Ascending aorta (tissue), 2 donors: ENCODE data around the gene MMP23B. TPM values are rescaled to one million over a fixed set of nuclear protein-coding genes. Genes with fewer than 3 reads are reported as not detected.
"Not testable (repeated sequence)": the region's sequence is repeated elsewhere in the genome, so short reads cannot be mapped to it uniquely, and the experiment has no call there.

Experiments used
- DNase-seq, 2 donors: peaks; one replicate each; pipeline ENCODE4 v3.0.0-alpha.2; 2019; ENCODE audit warnings: low spot score in 2 of 2
- H3K27ac ChIP-seq, 2 donors: fragments of 200-600 bp; sonication (generic); one replicate each; pipeline ENCODE4 v1.5.1; 2016 to 2017; ENCODE audit warnings: mild to moderate bottlenecking in 1 of 2
- H3K27me3 ChIP-seq: fragments of 200-600 bp; sonication (generic); one replicate; pipeline ENCODE4 v1.5.1; 2017
- H3K36me3 ChIP-seq, 2 donors: fragments of 200-600 bp; sonication (generic); one replicate each; pipeline ENCODE4 v1.5.1; 2016
- H3K4me1 ChIP-seq, 2 donors: fragments of 200-600 bp; sonication (generic); one replicate each; pipeline ENCODE4 v1.5.1; 2016 to 2017; ENCODE audit warnings: mild to moderate bottlenecking in 1 of 2
- H3K4me3 ChIP-seq, 2 donors: fragments of 200-600 bp; sonication (generic); one replicate each; pipeline ENCODE4 v1.5.1; 2016 to 2017; ENCODE audit warnings: mild to moderate bottlenecking in 1 of 2
- H3K9me3 ChIP-seq, 2 donors: fragments of 200-600 bp; sonication (generic); one replicate each; pipeline ENCODE4 v1.5.1; 2016
- intact Hi-C: fragments of 100-400 bp; cut with DNase I; formaldehyde crosslinking; loops from one replicate; pipeline ENCODE4 v1.15.1; 2023
- total RNA-seq: library from RNA; depleted of rRNA; stranded (reverse); fragments of >200 nt; gene quantifications from one replicate; pipeline ENCODE4 v1.1.0, GENCODE V29; 2016
- TF ChIP-seq, protein P1 (sequence below), 3 experiments: fragments of 200-600 bp in 2 of 3; fragments of 450-650 bp in 1 of 3; sonication (generic) in 2 of 3; IDR thresholded peaks; one replicate each; pipeline ENCODE4 v1.5.1; 2016 to 2019; ENCODE audit warnings: antibody characterized with exemption in 3 of 3, mild to moderate bottlenecking in 1 of 3, moderate library complexity in 1 of 3

Gene MMP23B
- total RNA-seq, 1 donor from 2014 or later = 71.3 TPM

DNA sequence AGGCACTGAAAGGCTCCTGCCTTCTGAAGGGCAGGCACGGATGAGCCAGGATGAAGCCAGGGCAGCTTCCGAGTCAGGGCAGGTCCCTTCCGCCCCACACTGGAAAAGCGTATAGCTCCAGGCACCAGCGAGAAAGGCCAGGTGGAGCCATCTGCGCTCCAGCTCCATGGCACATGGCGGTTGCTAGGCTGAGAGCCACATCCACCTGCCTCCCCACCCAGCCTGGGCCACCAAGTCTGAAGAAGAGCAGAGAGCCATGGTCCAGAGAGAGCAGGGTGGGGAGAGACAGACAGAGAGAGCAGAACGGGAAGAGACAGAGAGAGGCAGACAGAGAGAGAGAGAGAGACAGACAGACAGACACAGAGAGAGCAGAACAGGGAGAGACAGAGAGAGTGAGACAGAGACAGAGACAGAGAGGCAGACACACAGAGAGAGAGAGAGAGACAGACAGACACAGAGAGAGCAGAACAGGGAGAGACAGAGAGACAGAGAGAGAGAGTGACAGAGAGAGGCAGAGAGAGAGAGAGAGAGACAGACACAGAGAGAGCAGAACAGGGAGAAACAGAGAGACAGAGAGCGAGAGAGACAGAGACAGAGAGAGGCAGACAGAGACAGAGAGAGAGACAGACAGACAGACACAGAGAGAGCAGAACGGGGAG lies 37.2 kb upstream of the MMP23B start:
- H3K36me3 ChIP-seq = no peaks in the 10 kb centered on the region
- TF ChIP-seq, protein P1, sequence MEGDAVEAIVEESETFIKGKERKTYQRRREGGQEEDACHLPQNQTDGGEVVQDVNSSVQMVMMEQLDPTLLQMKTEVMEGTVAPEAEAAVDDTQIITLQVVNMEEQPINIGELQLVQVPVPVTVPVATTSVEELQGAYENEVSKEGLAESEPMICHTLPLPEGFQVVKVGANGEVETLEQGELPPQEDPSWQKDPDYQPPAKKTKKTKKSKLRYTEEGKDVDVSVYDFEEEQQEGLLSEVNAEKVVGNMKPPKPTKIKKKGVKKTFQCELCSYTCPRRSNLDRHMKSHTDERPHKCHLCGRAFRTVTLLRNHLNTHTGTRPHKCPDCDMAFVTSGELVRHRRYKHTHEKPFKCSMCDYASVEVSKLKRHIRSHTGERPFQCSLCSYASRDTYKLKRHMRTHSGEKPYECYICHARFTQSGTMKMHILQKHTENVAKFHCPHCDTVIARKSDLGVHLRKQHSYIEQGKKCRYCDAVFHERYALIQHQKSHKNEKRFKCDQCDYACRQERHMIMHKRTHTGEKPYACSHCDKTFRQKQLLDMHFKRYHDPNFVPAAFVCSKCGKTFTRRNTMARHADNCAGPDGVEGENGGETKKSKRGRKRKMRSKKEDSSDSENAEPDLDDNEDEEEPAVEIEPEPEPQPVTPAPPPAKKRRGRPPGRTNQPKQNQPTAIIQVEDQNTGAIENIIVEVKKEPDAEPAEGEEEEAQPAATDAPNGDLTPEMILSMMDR (IDR thresholded peaks at IDR 0.05) = no peak
- H3K27ac ChIP-seq = no peak overlapping the region
- no peaks in the 10 kb centered on the region for H3K4me1 ChIP-seq
- no peaks in the 10 kb centered on the region for H3K9me3 ChIP-seq
- intact Hi-C loops = no loop called here
- H3K27me3 ChIP-seq = no peaks in the 10 kb centered on the region
- no peak overlapping the region for H3K4me3 ChIP-seq
- no peak for DNase-seq

DNA sequence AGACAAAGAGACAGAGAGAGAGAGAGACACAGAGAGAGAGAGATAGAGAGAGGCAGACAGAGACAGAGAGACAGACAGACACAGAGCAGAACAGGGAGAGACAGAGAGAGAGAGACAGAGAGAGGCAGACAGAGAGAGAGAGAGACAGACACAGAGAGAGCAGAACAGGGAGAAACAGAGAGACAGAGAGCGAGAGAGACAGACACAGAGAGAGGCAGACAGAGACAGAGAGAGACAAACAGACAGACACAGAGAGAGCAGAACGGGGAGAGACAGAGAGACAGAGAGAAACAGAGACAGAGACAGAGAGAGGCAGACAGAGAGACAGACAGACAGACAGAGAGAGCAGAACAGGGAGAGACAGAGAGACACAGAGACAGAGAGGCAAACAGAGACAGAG lies 36.6 kb upstream of the MMP23B start:
- intact Hi-C loops, DNase-seq: not testable (repeated sequence)

DNA sequence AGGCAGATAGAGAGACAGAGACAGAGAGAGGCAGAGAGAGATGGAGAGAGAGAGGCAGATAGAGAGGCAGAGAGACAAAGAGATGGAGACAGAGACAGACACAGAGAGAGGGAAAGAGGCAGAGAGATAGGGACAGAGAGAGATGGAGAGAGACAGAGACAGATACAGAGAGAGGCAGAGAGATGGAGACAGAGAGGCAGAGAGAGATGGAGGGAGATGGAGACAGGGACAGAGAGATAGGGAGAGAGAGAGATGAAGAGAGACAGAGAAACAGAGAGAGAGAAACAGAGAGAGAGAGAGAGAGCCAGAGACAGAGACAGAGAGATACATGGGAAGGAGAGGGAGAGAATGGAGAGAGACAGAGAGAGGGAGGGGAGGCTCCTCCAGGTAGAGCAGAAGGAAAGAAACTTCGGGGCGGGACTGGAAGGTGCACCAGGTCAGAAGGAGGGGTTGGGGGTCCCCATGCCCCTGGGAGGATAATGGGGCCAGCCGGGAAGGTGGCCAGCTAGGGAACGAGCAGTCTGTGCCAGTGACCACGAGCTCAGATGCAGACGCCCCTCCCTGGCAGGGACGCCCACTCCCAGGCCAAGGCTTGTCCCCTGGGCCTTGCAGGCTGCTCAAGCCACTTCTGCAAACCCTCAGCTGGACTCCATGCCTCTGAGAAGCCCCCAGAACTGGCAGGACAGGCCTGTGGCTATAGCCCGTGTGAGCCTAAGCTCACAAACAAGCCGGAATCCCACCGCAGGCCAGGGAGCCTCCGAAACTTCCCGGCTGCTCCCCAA lies 35.3 kb upstream of the MMP23B start:
- peaks cover 6% of the 10 kb centered on the region for H3K27me3 ChIP-seq
- DNase-seq = no peak
- no peaks in the 10 kb centered on the region for H3K36me3 ChIP-seq
- H3K4me3 ChIP-seq = no peak overlapping the region
- no peaks in the 10 kb centered on the region for H3K9me3 ChIP-seq
- H3K4me1 ChIP-seq = peaks cover 4 to 5% of the 10 kb centered on the region in 2 donors
- intact Hi-C loops = no loop called here
- TF ChIP-seq, protein P1 (IDR thresholded peaks at IDR 0.05) = no peak
- no peak overlapping the region for H3K27ac ChIP-seq

More for the DNA sequence above, 36.6 kb upstream of the MMP23B start:
- H3K9me3 ChIP-seq, H3K4me1 ChIP-seq, H3K36me3 ChIP-seq, H3K27ac ChIP-seq, H3K27me3 ChIP-seq, H3K4me3 ChIP-seq: not testable (repeated sequence)

DNA sequence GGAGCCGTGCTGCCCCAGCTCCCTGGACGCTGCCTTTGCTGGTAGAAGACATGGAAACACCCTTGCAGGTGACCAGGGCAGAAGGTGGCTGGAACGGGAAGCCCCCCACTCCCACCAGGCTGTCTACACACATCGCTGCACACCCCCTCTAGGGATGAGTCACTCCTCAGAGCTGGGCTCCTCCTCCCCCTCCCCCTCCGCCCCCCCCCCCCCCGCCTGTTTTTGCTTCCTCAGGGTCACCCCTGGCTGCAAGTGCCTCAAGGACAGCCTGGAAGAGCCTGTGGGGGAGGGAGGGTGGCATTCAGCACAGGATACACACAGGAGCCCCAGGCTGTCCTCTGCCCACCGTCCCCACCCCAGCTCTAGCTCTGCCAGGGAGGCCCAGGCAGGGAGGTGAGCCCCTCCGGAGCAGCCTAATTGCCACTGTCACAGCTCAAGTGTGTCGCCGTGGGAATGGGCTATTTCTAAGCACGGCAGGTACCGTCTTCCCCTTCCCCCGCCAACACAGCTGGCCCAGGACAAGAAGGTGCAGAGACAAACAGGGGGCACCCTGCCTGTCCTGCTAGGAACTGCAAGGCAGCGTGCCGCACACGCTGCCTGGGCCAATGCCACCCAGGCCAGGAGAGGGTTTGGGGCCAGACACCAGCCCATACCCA lies 34.6 kb upstream of the MMP23B start:
- intact Hi-C loops = no loop called here
- no peaks in the 10 kb centered on the region for H3K36me3 ChIP-seq
- no peak overlapping the region for H3K4me3 ChIP-seq
- H3K4me1 ChIP-seq = peaks cover 4 to 5% of the 10 kb centered on the region in 2 donors
- peaks cover 6% of the 10 kb centered on the region for H3K27me3 ChIP-seq
- no peak for DNase-seq
- no peak overlapping the region for H3K27ac ChIP-seq
- H3K9me3 ChIP-seq = no peaks in the 10 kb centered on the region
- TF ChIP-seq, protein P1 (IDR thresholded peaks at IDR 0.05) = no peak

DNA sequence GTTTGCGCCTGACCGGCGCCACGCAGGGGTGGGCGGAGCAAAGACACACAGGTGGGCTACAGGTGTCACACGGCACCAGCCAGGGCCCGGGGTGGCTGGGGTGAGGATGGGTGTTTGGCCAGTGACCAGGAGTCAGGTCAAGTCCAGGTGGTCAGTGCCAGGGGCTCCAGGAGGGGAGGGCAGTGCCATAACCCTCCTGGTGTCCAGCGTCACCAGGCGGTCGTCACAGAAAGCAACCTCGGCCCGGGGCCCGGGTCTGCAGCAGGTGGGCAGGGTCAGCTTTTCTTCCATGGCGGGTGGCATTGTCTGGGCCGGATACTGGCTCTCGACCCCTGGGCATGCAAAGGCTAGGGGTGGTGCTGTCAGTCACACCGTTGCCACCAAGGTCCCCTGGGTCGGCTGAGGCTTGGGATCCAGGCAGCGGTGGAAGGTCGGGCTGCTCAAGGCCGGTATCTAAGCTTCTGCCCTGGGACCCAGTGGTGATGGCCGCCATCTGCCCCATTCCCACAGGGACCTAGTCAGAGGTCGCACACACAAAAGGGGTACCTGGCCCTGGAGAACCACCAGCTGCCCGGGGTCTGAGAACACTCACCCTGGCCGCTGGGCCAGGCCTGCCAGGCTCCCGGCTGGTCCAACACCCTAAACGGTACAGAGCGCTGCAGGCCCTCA lies 33.8 kb upstream of the MMP23B start:
- DNase-seq = no peak
- intact Hi-C loops = no loop called here
- Histone ChIP-seq H3K4me3 (no peak overlapping the region), H3K36me3 (no peaks in the 10 kb centered on the region), H3K27me3 (peaks cover 6% of the 10 kb centered on the region), H3K9me3 (no peaks in the 10 kb centered on the region), H3K4me1 (peaks cover 4 to 5% of the 10 kb centered on the region in 2 donors), H3K27ac (no peak overlapping the region)
- TF ChIP-seq, protein P1 (IDR thresholded peaks at IDR 0.05) = no peak
